ENCODE measurements around the gene USP47. TPM values are rescaled to one million over a fixed set of nuclear protein-coding genes. Genes with fewer than 3 reads are reported as not detected.

The USP47 gene
- polyA plus RNA-seq, 1 experiment = 35.0 TPM

GRCh38 chr11:12007230-12007593 lies 165.4 kb downstream of the USP47 start:
- DNase-seq (ENCODE audit: low read depth, low spot score) = no peak
- H3K4me3 ChIP-seq (ENCODE audit: low read depth, low read length) = peak overlapping the region; percentile 93
- no peak overlapping the region for H3K27ac ChIP-seq (ENCODE audit: low read depth, low read length)
- ChIA-PET POLR2A (interaction anchor here (0.6 to 1.3 kb wide), 2 partner anchors 37 to 1197 kb away, joined by 3 to 5 read pairs; no protein-coding TSS in a partner anchor), CTCF (interaction anchor here (0.7 to 3.2 kb wide), 3 partner anchors 37 to 282 kb away, joined by 3 to 12 read pairs (median 7); no protein-coding TSS in a partner anchor)
- H3K27me3 ChIP-seq (ENCODE audit: control insufficient read depth, insufficient read depth, low read length) = no peaks in the 10 kb centered on the region
- H3K9me3 ChIP-seq (ENCODE audit: control insufficient read depth, insufficient read depth, low read length) = no peaks in the 10 kb centered on the region
- TF ChIP-seq CTCF (IDR thresholded peaks at IDR 0.05; ENCODE audit: low read depth, low read length) = no peak

- ChIA-PET POLR2A (interaction anchor here (0.6 to 1.9 kb wide), 6 partner anchors 16 to 1198 kb away, joined by 3 to 8 read pairs (median 4); no protein-coding TSS in a partner anchor), CTCF (interaction anchor here (0.6 to 0.7 kb wide), 2 partner anchors 60 to 281 kb away, joined by 3 read pairs; no protein-coding TSS in a partner anchor)
- TF ChIP-seq CTCF (IDR thresholded peaks at IDR 0.05; ENCODE audit: low read depth, low read length) = no peak
- DNase-seq (ENCODE audit: low read depth, low spot score) = no peak
- H3K4me3 ChIP-seq (ENCODE audit: low read depth, low read length) = peak within 1 kb of the TSS; percentile 93
- H3K9me3 ChIP-seq (ENCODE audit: control insufficient read depth, insufficient read depth, low read length) = no peaks in the 10 kb centered on the region
- peak within 1 kb of the TSS; percentile 48 for H3K27ac ChIP-seq (ENCODE audit: low read depth, low read length)
- no peaks in the 10 kb centered on the region for H3K27me3 ChIP-seq (ENCODE audit: control insufficient read depth, insufficient read depth, low read length)
Measured at GRCh38 chr11:12007769-12008737, 166.3 kb downstream of the USP47 start, which contains the start of gene DKK3. Gene DKK3, minus strand, starts transcription at chr11:12008626. Its CDS starts 44 bp downstream, at chr11:12008582.

Other genes starting within 250 kb of the USP47 start
- 4.8 and 6.0 TPM in 2 replicates for gene GALNT18, start 220.0 kb upstream of the USP47 start, polyA plus RNA-seq (2011; rRNA removed)
- 928 and 935 TPM in 2 replicates for gene DKK3, start 166.7 kb downstream of the USP47 start, polyA plus RNA-seq (2011; rRNA removed)

Measured in AG04450 (cell line).